Renal cortex interstitium (tissue), 15 donors: ENCODE measurements around the gene TWNK. TPM values are rescaled to one million over a fixed set of nuclear protein-coding genes. Genes with fewer than 3 reads are reported as not detected.

ENCODE experiments used
- DNase-seq, 11 donors: peaks; one replicate each; pipeline ENCODE4 v3.0.0-alpha.2; 2013; ENCODE audit warnings: low read depth in 9 of 11, low spot score in 4 of 11; ENCODE audit errors: extremely low read depth in 1 of 11
- long read RNA-seq, 16 experiments: transcript quantifications; one replicate each; lab custom pipeline, GENCODE V29; 2026
- polyA plus RNA-seq, 3 donors: library from polyadenylated mRNA; unstranded; fragments of 120-200 nt; gene quantifications; one replicate each; pipeline ENCODE4 v1.2.1, GENCODE V29; 2013; ENCODE audit not compliant: insufficient read length in 3 of 3

TWNK gene
- 10 to 100 TPM; 13.4 to 17.1 (median 16.1) TPM for polyA plus RNA-seq
- long read RNA-seq, donor 1, partial matches to known transcripts, result 0 of 3 reads
- long read RNA-seq, donor 1, other reads (novel, unspliced or antisense), result 0 of 3 reads
- long read RNA-seq, donor 2, partial matches to known transcripts, result 0 of 2 reads
- long read RNA-seq, donor 2, other reads (novel, unspliced or antisense), result 0 of 2 reads
- long read RNA-seq, donor 3, partial matches to known transcripts, result 0 of 6 reads
- long read RNA-seq, donor 3, other reads (novel, unspliced or antisense), result 0 of 6 reads
- long read RNA-seq, donor 4, partial matches to known transcripts, result 0 of 1 reads
- long read RNA-seq, donor 4, other reads (novel, unspliced or antisense), result 0 of 1 reads
- long read RNA-seq, donor 5, result 0 reads
- long read RNA-seq, donor 6, partial matches to known transcripts, result 0 of 3 reads
- long read RNA-seq, donor 6, other reads (novel, unspliced or antisense), result 0 of 3 reads
- long read RNA-seq, donor 7, partial matches to known transcripts, result 0 of 1 reads
- long read RNA-seq, donor 7, other reads (novel, unspliced or antisense), result 0 of 1 reads
- long read RNA-seq, donor 8, partial matches to known transcripts, result 0 of 6 reads
- long read RNA-seq, donor 8, other reads (novel, unspliced or antisense), result 0 of 6 reads
- long read RNA-seq, donor 9, partial matches to known transcripts, result 5 of 5 reads
- long read RNA-seq, donor 9, other reads (novel, unspliced or antisense), result 0 of 5 reads
- long read RNA-seq, donor 10, partial matches to known transcripts, result 0 of 5 reads
- long read RNA-seq, donor 10, other reads (novel, unspliced or antisense), result 0 of 5 reads
- long read RNA-seq, donor 11, partial matches to known transcripts, result 0 of 2 reads
- long read RNA-seq, donor 11, other reads (novel, unspliced or antisense), result 0 of 2 reads
- long read RNA-seq, donor 12, partial matches to known transcripts, result 0 of 2 reads
- long read RNA-seq, donor 12, other reads (novel, unspliced or antisense), result 0 of 2 reads
- long read RNA-seq, donor 13, result 0 reads
- long read RNA-seq, donor 14, partial matches to known transcripts, result 0 of 2 reads
- long read RNA-seq, donor 14, other reads (novel, unspliced or antisense), result 0 of 2 reads
- long read RNA-seq, donor 15, partial matches to known transcripts, result 8 of 9 reads
- long read RNA-seq, donor 15, other reads (novel, unspliced or antisense), result 0 of 9 reads
- long read RNA-seq, donor 16, transcript TWNK-202 (5 exons, 3,665 nt), result major isoform, 5 of 10 reads
- long read RNA-seq, donor 16, partial matches to known transcripts, result 0 of 10 reads
- long read RNA-seq, donor 16, other reads (novel, unspliced or antisense), result 0 of 10 reads

GRCh38 chr10:100986952-100987684, at the start of gene TWNK, which contains the start of gene MRPL43:
TWNK (plus strand) TSS chr10:100987543; CDS start chr10:100988211, 668 bp downstream.
MRPL43 (minus strand) TSS chr10:100987497; CDS start chr10:100987443, 54 bp downstream.
- peak in 9 of 11 donors; percentile 57 to 80 (median 76) for DNase-seq

- no peak for DNase-seq
Observed at GRCh38 chr10:100939763-100940344, 47.5 kb upstream of the TWNK start.

- no peak for DNase-seq
Observed at GRCh38 chr10:100942229-100942628, 45.1 kb upstream of the TWNK start.

GRCh38 chr10:100943508-100943907, 43.8 kb upstream of the TWNK start:
- no peak for DNase-seq

- DNase-seq, result no peak
Observed at GRCh38 chr10:100945754-100946153, 41.6 kb upstream of the TWNK start.

- DNase-seq, result no peak
Observed at GRCh38 chr10:100948916-100949315, 38.4 kb upstream of the TWNK start.

- DNase-seq, result no peak
Observed at GRCh38 chr10:100960251-100960650, 27.1 kb upstream of the TWNK start.

GRCh38 chr10:100962351-100963080, 24.8 kb upstream of the TWNK start:
- DNase-seq, result no peak

GRCh38 chr10:100963826-100964225, 23.5 kb upstream of the TWNK start:
- DNase-seq, result no peak

GRCh38 chr10:100965820-100966219, 21.5 kb upstream of the TWNK start:
- DNase-seq, result no peak

- no peak for DNase-seq
Observed at GRCh38 chr10:100966887-100967286, 20.5 kb upstream of the TWNK start.

GRCh38 chr10:100967332-100967731, 20.0 kb upstream of the TWNK start:
- no peak for DNase-seq

GRCh38 chr10:100968062-100968736, 19.1 kb upstream of the TWNK start:
- no peak for DNase-seq

GRCh38 chr10:100968863-100969186, 18.5 kb upstream of the TWNK start:
- DNase-seq, result no peak

GRCh38 chr10:100969187-100970075, 17.9 kb upstream of the TWNK start, which contains the start of gene SEMA4G:
SEMA4G (plus strand) TSS chr10:100969504; CDS start chr10:100972913, 3,409 bp downstream.
- DNase-seq, result peak in 9 of 11 donors; percentile 28 to 40 (median 35)
